Thoracic aorta (tissue), 2 donors: ENCODE results near the gene MLLT10. TPM values are rescaled to one million over a fixed set of nuclear protein-coding genes. Genes with fewer than 3 reads are reported as not detected.
"Not testable (repeated sequence)": the region's sequence is repeated elsewhere in the genome, so short reads cannot be mapped to it uniquely, and the experiment has no call there.

ENCODE experiments used
- ATAC-seq: fragments of 150-250 bp; one replicate; pipeline ENCODE4 v1.8.0; 2017; ENCODE audit warnings: low read depth; ENCODE audit not compliant: insufficient number of reproducible peaks, low FRiP score
- DNase-seq: peaks from one replicate; pipeline ENCODE4 v3.0.0-alpha.2; 2020; ENCODE audit warnings: low spot score
- H3K27ac ChIP-seq, 2 donors: fragments of 200-600 bp; sonication (generic); 1 replicate in 1 of 2; 2 replicates in 1 of 2; pipeline ENCODE4 v1.5.1; 2016; ENCODE audit warnings: mild to moderate bottlenecking in 2 of 2, moderate library complexity in 2 of 2
- H3K27me3 ChIP-seq: fragments of 200-600 bp; sonication (generic); replicated peaks from 2 replicates; pipeline ENCODE4 v1.6.0; 2016; ENCODE audit warnings: mild to moderate bottlenecking; ENCODE audit not compliant: insufficient read depth
- H3K36me3 ChIP-seq: fragments of 200-600 bp; sonication (generic); one replicate; pipeline ENCODE4 v1.5.1; 2016
- H3K4me1 ChIP-seq, 2 donors: fragments of 200-600 bp; sonication (generic); 1 replicate in 1 of 2; 2 replicates in 1 of 2; pipeline versions ENCODE4 v1.5.1 to v1.6.0; 2016; ENCODE audit warnings: low read depth in 2 of 2, mild to moderate bottlenecking in 1 of 2; ENCODE audit not compliant: control insufficient read depth in 1 of 2
- H3K4me3 ChIP-seq: fragments of 200-600 bp; sonication (generic); 2 replicates; pipeline ENCODE4 v1.5.1; 2016; ENCODE audit warnings: mild to moderate bottlenecking
- H3K9me3 ChIP-seq: fragments of 200-600 bp; sonication (generic); 2 replicates; pipeline ENCODE4 v1.5.1; 2016
- CTCF ChIP-seq: fragments of 200-600 bp; sonication (generic); IDR thresholded peaks from one replicate; pipeline ENCODE4 v1.5.1; 2019; ENCODE audit warnings: antibody characterized with exemption
- total RNA-seq, 2 donors: library from RNA; depleted of rRNA; stranded (reverse); fragments of >200 nt; gene quantifications; one replicate each; pipeline versions ENCODE4 v1.1.0 to v1.2.3, GENCODE V29; 2016

Gene MLLT10
- total RNA-seq, 2 donors from 2014 or later, result 35.1 to 54.7 TPM

GRCh38 chr10:21626457-21627161, 92.6 kb downstream of the MLLT10 start:
- H3K36me3 ChIP-seq, result peaks cover 4% of the 10 kb centered on the region
- H3K4me3 ChIP-seq, result no peak overlapping the region
- no peak for DNase-seq
- no peak overlapping the region for H3K27ac ChIP-seq
- no peaks in the 10 kb centered on the region for H3K27me3 ChIP-seq
- H3K9me3 ChIP-seq, result no peaks in the 10 kb centered on the region
- TF ChIP-seq CTCF, result no peak
- H3K4me1 ChIP-seq, result no peaks in the 10 kb centered on the region
- ATAC-seq, result no peak

GRCh38 chr10:21627331-21627730, 93.3 kb downstream of the MLLT10 start:
- no peak for ATAC-seq
- peaks cover 4% of the 10 kb centered on the region for H3K36me3 ChIP-seq
- H3K4me3 ChIP-seq, result no peak overlapping the region
- no peak for DNase-seq
- H3K4me1 ChIP-seq, result no peaks in the 10 kb centered on the region
- H3K9me3 ChIP-seq, result no peaks in the 10 kb centered on the region
- no peak overlapping the region for H3K27ac ChIP-seq
- no peak for TF ChIP-seq CTCF
- no peaks in the 10 kb centered on the region for H3K27me3 ChIP-seq

GRCh38 chr10:21628023-21628422, 94.0 kb downstream of the MLLT10 start:
- no peak for ATAC-seq
- DNase-seq, result no peak
- no peak for TF ChIP-seq CTCF
- Histone ChIP-seq H3K27ac (no peak overlapping the region), H3K36me3 (peaks cover 4% of the 10 kb centered on the region), H3K9me3 (no peaks in the 10 kb centered on the region), H3K4me3 (no peak overlapping the region), H3K27me3 (no peaks in the 10 kb centered on the region), H3K4me1 (no peaks in the 10 kb centered on the region)

GRCh38 chr10:21628645-21629044, 94.6 kb downstream of the MLLT10 start:
- not testable (repeated sequence) for DNase-seq, H3K9me3 ChIP-seq, H3K27me3 ChIP-seq, H3K4me1 ChIP-seq, ATAC-seq, H3K4me3 ChIP-seq, H3K27ac ChIP-seq, H3K36me3 ChIP-seq

- DNase-seq, result no peak
- Histone ChIP-seq H3K36me3 (no peaks in the 10 kb centered on the region), H3K9me3 (no peaks in the 10 kb centered on the region), H3K27ac (no peak overlapping the region), H3K27me3 (no peaks in the 10 kb centered on the region), H3K4me1 (peaks cover 0 to 8% of the 10 kb centered on the region in 2 donors), H3K4me3 (no peak overlapping the region)
- TF ChIP-seq CTCF, result no peak
- ATAC-seq, result no peak
Observed at GRCh38 chr10:21634599-21635365, 100.8 kb downstream of the MLLT10 start.
